ENCODE data around the gene ARL15.

- TF ChIP-seq EZH2phosphoT487 (IDR thresholded peaks at IDR 0.05; ENCODE audit: insufficient read depth, low read depth) (no peak), EZH2 (IDR thresholded peaks at IDR 0.05; ENCODE audit: insufficient read depth, poor library complexity, severe bottlenecking) (no peak)
Observed at GRCh38 chr5:54222336-54222735, 88.0 kb downstream of the ARL15 start.
